HepG2 (cell line): ENCODE measurements around the gene CSTF1. TPM values are rescaled to one million over a fixed set of nuclear protein-coding genes. Genes with fewer than 3 reads are reported as not detected.

Source experiments
- CCDC6 ChIP-seq: sonication (generic); formaldehyde crosslinking; IDR thresholded peaks from 2 replicates; pipeline ENCODE4 v1.8.1; 2022; ENCODE audit warnings: mild to moderate bottlenecking, missing genetic modification reagents, moderate library complexity
- FOXJ3 ChIP-seq: sonication (generic); formaldehyde crosslinking; IDR thresholded peaks from 2 replicates; pipeline ENCODE4 v1.4.0; 2020; ENCODE audit warnings: missing genetic modification reagents, mild to moderate bottlenecking, borderline replicate concordance
- GABPB1 ChIP-seq: IDR thresholded peaks from 2 replicates; pipeline ENCODE4 v1.6.1; 2016; ENCODE audit warnings: mild to moderate bottlenecking, missing genetic modification reagents, moderate library complexity, missing compliant biosample characterization
- KLF11 ChIP-seq: IDR thresholded peaks from 2 replicates; pipeline ENCODE4 v1.6.1; 2016; ENCODE audit warnings: missing compliant biosample characterization
- RAD21 ChIP-seq: fragments of 450-650 bp; formaldehyde crosslinking; IDR thresholded peaks from 2 replicates; pipeline ENCODE4 v1.5.0; 2020; ENCODE audit warnings: mild to moderate bottlenecking
- TBL1XR1 ChIP-seq: fragments of 150-350 bp; IDR thresholded peaks from 2 replicates; pipeline ENCODE4 v1.6.1; 2014; ENCODE audit warnings: borderline replicate concordance, low read length; ENCODE audit not compliant: partially characterized antibody
- ZNF234 ChIP-seq: sonication (generic); formaldehyde crosslinking; conservative IDR thresholded peaks from 2 replicates; pipeline ENCODE4 v1.5.1; 2020; ENCODE audit warnings: mild to moderate bottlenecking, missing genetic modification reagents
- ZNF558 ChIP-seq: sonication (generic); formaldehyde crosslinking; IDR thresholded peaks from 2 replicates; pipeline ENCODE4 v1.9.0; 2022; ENCODE audit warnings: mild to moderate bottlenecking, missing genetic modification reagents, borderline replicate concordance
- ZNF564 ChIP-seq: sonication (generic); formaldehyde crosslinking; IDR thresholded peaks from 2 replicates; pipeline ENCODE4 v1.8.1; 2023; ENCODE audit warnings: mild to moderate bottlenecking, missing genetic modification reagents
- ZNF607 ChIP-seq: sonication (generic); formaldehyde crosslinking; IDR thresholded peaks from 2 replicates; pipeline ENCODE4 v1.5.1; 2020; ENCODE audit warnings: missing genetic modification reagents, mild to moderate bottlenecking, borderline replicate concordance
- ZNF720 ChIP-seq: sonication (generic); formaldehyde crosslinking; IDR thresholded peaks from 2 replicates; pipeline ENCODE4 v1.4.0; 2020; ENCODE audit warnings: missing genetic modification reagents
- ZNF788 ChIP-seq: sonication (generic); formaldehyde crosslinking; IDR thresholded peaks from 2 replicates; pipeline ENCODE4 v1.5.0; 2020; ENCODE audit warnings: mild to moderate bottlenecking, missing genetic modification reagents, borderline replicate concordance
- ZNF83 ChIP-seq: sonication (generic); formaldehyde crosslinking; IDR thresholded peaks from 2 replicates; pipeline ENCODE4 v1.4.0; 2020; ENCODE audit warnings: missing genetic modification reagents, mild to moderate bottlenecking, borderline replicate concordance
- ZNF883 ChIP-seq: sonication (generic); formaldehyde crosslinking; IDR thresholded peaks from 2 replicates; pipeline ENCODE4 v1.5.1; 2020; ENCODE audit warnings: mild to moderate bottlenecking, missing genetic modification reagents; ENCODE audit errors: not compliant biosample characterization
- polyA plus RNA-seq, 8 experiments: library from polyadenylated mRNA; depleted of rRNA in 3 of 8; stranded (reverse) in 7 of 8; unstranded in 1 of 8; fragments of >200 nt; fragmentation: Illumina TruSeq in 4 of 8; extraction: Trizol in 4 of 8; gene quantifications; 2 replicates each; pipeline versions ENCODE4 v1.2.1 to v1.2.3, GENCODE V29; 2011 to 2016; ENCODE audit warnings: low read depth in 4 of 8, missing spikeins in 1 of 8, mixed read lengths in 1 of 8; ENCODE audit not compliant: insufficient read depth in 1 of 8
- total RNA-seq, 5 experiments: library from RNA; depleted of rRNA; stranded (reverse); fragments of >200 nt; fragmentation: Illumina TruSeq; extraction: Trizol; gene quantifications; 2 replicates each; pipeline ENCODE4 v1.2.3, GENCODE V29; 2016; ENCODE audit warnings: low read depth in 1 of 5
- TF ChIP-seq, protein P1 (sequence below): IDR thresholded peaks from 2 replicates; pipeline ENCODE4 v1.6.1; 2012; ENCODE audit warnings: low read depth, low read length, improper control_type of control experiment
- TF ChIP-seq, protein P2 (sequence below): sonication (generic); formaldehyde crosslinking; IDR thresholded peaks from 2 replicates; pipeline ENCODE4 v1.4.0; 2020; ENCODE audit warnings: missing genetic modification reagents
- TF ChIP-seq, protein P3 (sequence below): sonication (generic); formaldehyde crosslinking; IDR thresholded peaks from 2 replicates; pipeline ENCODE4 v1.5.0; 2020; ENCODE audit warnings: missing genetic modification reagents, mild to moderate bottlenecking, borderline replicate concordance
- TF ChIP-seq, protein P4 (sequence below): sonication (generic); formaldehyde crosslinking; conservative IDR thresholded peaks from 2 replicates; pipeline ENCODE4 v1.4.0; 2020; ENCODE audit warnings: missing genetic modification reagents
- TF ChIP-seq, protein P5 (sequence below): sonication (generic); formaldehyde crosslinking; conservative IDR thresholded peaks from 2 replicates; pipeline ENCODE4 v1.8.1; 2023; ENCODE audit warnings: missing genetic modification reagents

CSTF1 gene
- total and polyA plus RNA-seq, 2 of the 13 experiments (the other 11 are each of a cell fraction or from before 2014, with no cell fraction given), result 70.9 to 100 TPM

DNA sequence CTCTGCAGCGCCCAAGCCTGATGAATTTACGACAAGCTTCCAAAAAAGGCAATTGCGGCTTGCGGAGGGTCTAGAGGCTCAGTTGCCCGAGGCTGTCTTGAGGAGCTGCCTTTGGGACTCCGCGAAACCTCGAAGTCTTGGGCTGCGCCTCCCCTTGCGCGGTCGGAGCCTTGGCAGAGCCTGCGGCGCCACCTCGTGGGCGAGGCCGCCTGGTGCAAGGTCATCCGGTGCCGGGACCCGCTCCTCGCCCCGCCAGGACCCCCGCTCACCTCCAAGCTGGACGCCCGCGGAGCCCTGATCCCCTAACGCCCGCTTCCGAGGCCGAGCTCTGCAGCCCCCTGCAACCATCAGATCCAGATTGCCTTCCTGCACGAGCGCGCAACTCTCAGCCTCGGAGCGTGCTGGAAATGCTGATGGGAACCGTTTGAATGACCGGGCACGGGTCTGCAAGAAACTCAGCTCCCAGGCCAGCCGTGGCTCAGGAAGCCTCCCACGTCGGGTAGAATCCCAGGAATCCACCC, 48.5 kb upstream of the CSTF1 start (continued):
- TF ChIP-seq, protein P1, sequence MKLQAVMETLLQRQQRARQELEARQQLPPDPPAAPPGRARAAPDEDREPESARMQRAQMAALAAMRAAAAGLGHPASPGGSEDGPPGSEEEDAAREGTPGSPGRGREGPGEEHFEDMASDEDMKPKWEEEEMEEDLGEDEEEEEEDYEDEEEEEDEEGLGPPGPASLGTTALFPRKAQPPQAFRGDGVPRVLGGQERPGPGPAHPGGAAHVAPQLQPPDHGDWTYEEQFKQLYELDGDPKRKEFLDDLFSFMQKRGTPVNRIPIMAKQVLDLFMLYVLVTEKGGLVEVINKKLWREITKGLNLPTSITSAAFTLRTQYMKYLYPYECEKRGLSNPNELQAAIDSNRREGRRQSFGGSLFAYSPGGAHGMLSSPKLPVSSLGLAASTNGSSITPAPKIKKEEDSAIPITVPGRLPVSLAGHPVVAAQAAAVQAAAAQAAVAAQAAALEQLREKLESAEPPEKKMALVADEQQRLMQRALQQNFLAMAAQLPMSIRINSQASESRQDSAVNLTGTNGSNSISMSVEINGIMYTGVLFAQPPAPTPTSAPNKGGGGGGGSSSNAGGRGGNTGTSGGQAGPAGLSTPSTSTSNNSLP, result no peak
- no peak; the same call in 1 of the 2 replicates for TF ChIP-seq ZNF788 (CRISPR knock-in tag)
- TF ChIP-seq FOXJ3 (CRISPR knock-in tag), result no peak
- TF ChIP-seq, protein P2, sequence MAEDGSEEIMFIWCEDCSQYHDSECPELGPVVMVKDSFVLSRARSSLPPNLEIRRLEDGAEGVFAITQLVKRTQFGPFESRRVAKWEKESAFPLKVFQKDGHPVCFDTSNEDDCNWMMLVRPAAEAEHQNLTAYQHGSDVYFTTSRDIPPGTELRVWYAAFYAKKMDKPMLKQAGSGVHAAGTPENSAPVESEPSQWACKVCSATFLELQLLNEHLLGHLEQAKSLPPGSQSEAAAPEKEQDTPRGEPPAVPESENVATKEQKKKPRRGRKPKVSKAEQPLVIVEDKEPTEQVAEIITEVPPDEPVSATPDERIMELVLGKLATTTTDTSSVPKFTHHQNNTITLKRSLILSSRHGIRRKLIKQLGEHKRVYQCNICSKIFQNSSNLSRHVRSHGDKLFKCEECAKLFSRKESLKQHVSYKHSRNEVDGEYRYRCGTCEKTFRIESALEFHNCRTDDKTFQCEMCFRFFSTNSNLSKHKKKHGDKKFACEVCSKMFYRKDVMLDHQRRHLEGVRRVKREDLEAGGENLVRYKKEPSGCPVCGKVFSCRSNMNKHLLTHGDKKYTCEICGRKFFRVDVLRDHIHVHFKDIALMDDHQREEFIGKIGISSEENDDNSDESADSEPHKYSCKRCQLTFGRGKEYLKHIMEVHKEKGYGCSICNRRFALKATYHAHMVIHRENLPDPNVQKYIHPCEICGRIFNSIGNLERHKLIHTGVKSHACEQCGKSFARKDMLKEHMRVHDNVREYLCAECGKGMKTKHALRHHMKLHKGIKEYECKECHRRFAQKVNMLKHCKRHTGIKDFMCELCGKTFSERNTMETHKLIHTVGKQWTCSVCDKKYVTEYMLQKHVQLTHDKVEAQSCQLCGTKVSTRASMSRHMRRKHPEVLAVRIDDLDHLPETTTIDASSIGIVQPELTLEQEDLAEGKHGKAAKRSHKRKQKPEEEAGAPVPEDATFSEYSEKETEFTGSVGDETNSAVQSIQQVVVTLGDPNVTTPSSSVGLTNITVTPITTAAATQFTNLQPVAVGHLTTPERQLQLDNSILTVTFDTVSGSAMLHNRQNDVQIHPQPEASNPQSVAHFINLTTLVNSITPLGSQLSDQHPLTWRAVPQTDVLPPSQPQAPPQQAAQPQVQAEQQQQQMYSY, result no peak
- TF ChIP-seq ZNF83 (CRISPR knock-in tag), result no peak
- TF ChIP-seq ZNF234, result no peak
- TF ChIP-seq, protein P3, sequence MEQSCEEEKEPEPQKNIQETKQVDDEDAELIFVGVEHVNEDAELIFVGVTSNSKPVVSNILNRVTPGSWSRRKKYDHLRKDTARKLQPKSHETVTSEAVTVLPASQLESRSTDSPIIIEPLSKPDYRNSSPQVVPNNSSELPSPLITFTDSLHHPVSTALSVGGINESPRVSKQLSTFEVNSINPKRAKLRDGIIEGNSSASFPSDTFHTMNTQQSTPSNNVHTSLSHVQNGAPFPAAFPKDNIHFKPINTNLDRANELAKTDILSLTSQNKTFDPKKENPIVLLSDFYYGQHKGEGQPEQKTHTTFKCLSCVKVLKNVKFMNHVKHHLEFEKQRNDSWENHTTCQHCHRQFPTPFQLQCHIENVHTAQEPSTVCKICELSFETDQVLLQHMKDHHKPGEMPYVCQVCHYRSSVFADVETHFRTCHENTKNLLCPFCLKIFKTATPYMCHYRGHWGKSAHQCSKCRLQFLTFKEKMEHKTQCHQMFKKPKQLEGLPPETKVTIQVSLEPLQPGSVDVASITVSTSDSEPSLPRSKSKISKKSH (CRISPR knock-in tag), result peak; percentile 80
- peak; percentile 94 for TF ChIP-seq ZNF564 (CRISPR knock-in tag)
- TF ChIP-seq, protein P4, sequence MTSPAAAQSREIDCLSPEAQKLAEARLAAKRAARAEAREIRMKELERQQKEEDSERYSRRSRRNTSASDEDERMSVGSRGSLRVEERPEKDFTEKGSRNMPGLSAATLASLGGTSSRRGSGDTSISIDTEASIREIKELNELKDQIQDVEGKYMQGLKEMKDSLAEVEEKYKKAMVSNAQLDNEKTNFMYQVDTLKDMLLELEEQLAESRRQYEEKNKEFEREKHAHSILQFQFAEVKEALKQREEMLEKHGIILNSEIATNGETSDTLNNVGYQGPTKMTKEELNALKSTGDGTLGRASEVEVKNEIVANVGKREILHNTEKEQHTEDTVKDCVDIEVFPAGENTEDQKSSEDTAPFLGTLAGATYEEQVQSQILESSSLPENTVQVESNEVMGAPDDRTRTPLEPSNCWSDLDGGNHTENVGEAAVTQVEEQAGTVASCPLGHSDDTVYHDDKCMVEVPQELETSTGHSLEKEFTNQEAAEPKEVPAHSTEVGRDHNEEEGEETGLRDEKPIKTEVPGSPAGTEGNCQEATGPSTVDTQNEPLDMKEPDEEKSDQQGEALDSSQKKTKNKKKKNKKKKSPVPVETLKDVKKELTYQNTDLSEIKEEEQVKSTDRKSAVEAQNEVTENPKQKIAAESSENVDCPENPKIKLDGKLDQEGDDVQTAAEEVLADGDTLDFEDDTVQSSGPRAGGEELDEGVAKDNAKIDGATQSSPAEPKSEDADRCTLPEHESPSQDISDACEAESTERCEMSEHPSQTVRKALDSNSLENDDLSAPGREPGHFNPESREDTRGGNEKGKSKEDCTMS (CRISPR knock-in tag), result no peak
- peak; percentile 77 for TF ChIP-seq RAD21
- TF ChIP-seq ZNF607 (CRISPR knock-in tag), result no peak
- peak; percentile 29 for TF ChIP-seq TBL1XR1
- TF ChIP-seq GABPB1, result peak; percentile 37; the same call in 1 of the 2 replicates
- no peak for TF ChIP-seq CCDC6 (CRISPR knock-in tag)
- TF ChIP-seq ZNF883 (CRISPR knock-in tag), result peak; percentile 51
- no peak for TF ChIP-seq KLF11 (CRISPR knock-in tag)
- no peak for TF ChIP-seq ZNF558 (CRISPR knock-in tag)
- TF ChIP-seq, protein P5, sequence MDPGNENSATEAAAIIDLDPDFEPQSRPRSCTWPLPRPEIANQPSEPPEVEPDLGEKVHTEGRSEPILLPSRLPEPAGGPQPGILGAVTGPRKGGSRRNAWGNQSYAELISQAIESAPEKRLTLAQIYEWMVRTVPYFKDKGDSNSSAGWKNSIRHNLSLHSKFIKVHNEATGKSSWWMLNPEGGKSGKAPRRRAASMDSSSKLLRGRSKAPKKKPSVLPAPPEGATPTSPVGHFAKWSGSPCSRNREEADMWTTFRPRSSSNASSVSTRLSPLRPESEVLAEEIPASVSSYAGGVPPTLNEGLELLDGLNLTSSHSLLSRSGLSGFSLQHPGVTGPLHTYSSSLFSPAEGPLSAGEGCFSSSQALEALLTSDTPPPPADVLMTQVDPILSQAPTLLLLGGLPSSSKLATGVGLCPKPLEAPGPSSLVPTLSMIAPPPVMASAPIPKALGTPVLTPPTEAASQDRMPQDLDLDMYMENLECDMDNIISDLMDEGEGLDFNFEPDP, result 0 out of 2 replicates have a peak, but pooled peaks have one; percentile 51
- no peak for TF ChIP-seq ZNF720 (CRISPR knock-in tag)
